K562 (cell line): ENCODE measurements around the gene NMT1. TPM values are rescaled to one million over a fixed set of nuclear protein-coding genes. Genes with fewer than 3 reads are reported as not detected.

ENCODE experiments used
- DPF2 ChIP-seq: fragments of 450-650 bp; IDR thresholded peaks from 2 replicates; pipeline ENCODE4 v1.6.1; 2016
- FIP1L1 ChIP-seq: fragments of 200-400 bp; formaldehyde crosslinking; IDR thresholded peaks from 2 replicates; pipeline ENCODE4 v1.6.1; 2018; ENCODE audit warnings: mild to moderate bottlenecking, low read depth, low read length; ENCODE audit not compliant: poor library complexity, severe bottlenecking
- FOS ChIP-seq: IDR thresholded peaks from 3 replicates; pipeline ENCODE4 v1.6.1; 2011; ENCODE audit not compliant: insufficient read length; ENCODE audit errors: extremely low read depth
- FOSL1 ChIP-seq: fragments of 200-800 bp; sonication (Bioruptor generic); conservative IDR thresholded peaks from 2 replicates; pipeline ENCODE4 v1.6.1; 2016; ENCODE audit warnings: missing genetic modification characterization, missing compliant biosample characterization
- KDM4B ChIP-seq, 2 experiments: fragments of 450-650 bp in 1 of 2; sonication (generic) in 1 of 2; IDR thresholded peaks; 2 replicates each; pipeline ENCODE4 v1.6.1; 2016 to 2017; ENCODE audit warnings: borderline replicate concordance in 2 of 2, antibody characterized with exemption in 1 of 2, low read depth in 1 of 2, mild to moderate bottlenecking in 1 of 2
- KLF16 ChIP-seq: IDR thresholded peaks from 2 replicates; pipeline ENCODE4 v1.6.1; 2016; ENCODE audit warnings: antibody characterized with exemption
- L3MBTL2 ChIP-seq: fragments of 450-650 bp; IDR thresholded peaks from 2 replicates; pipeline ENCODE4 v1.6.1; 2016; ENCODE audit warnings: mild to moderate bottlenecking, moderate library complexity
- NFYB ChIP-seq: IDR thresholded peaks from 2 replicates; pipeline ENCODE4 v1.6.1; 2011; ENCODE audit warnings: mild to moderate bottlenecking, moderate library complexity; ENCODE audit not compliant: insufficient read length; ENCODE audit errors: extremely low read depth
- SPI1 ChIP-seq: IDR thresholded peaks from 2 replicates; pipeline ENCODE4 v1.6.1; 2011; ENCODE audit warnings: low read depth, low read length, control low read depth, borderline replicate concordance
- SRSF3 ChIP-seq: fragments of 200-400 bp; formaldehyde crosslinking; IDR thresholded peaks from 2 replicates; pipeline ENCODE4 v1.6.1; 2016; ENCODE audit warnings: mild to moderate bottlenecking, low read length, moderate library complexity; ENCODE audit not compliant: insufficient read depth
- TBP ChIP-seq: optimal IDR thresholded peaks from 2 replicates; pipeline ENCODE3; 2011; ENCODE audit warnings: low read depth, low read length, improper control_type of control experiment
- TCF7L2 ChIP-seq: fragments of 150-350 bp; IDR thresholded peaks from 2 replicates; pipeline ENCODE4 v1.6.1; 2016; ENCODE audit warnings: low read depth, mild to moderate bottlenecking, low read length, moderate library complexity
- TEAD4 ChIP-seq, 2 experiments: sonication (generic) in 1 of 2; formaldehyde crosslinking in 1 of 2; IDR thresholded peaks; 2 replicates each; pipeline versions ENCODE4 v1.6.1 to v1.8.0; 2012 to 2022; ENCODE audit warnings: borderline replicate concordance in 1 of 2, inconsistent platforms in 1 of 2, low read length in 1 of 2, mild to moderate bottlenecking in 1 of 2, missing genetic modification reagents in 1 of 2
- TGIF2 ChIP-seq: sonication (generic); formaldehyde crosslinking; IDR thresholded peaks from 2 replicates; pipeline ENCODE4 v1.8.1; 2022; ENCODE audit warnings: mild to moderate bottlenecking, missing genetic modification reagents, moderate library complexity
- TRIM28 ChIP-seq: fragments of 450-650 bp; IDR thresholded peaks from 2 replicates; pipeline ENCODE4 v1.6.1; 2017
- ZKSCAN3 ChIP-seq: fragments of 250-450 bp; sonication (Bioruptor Pico); IDR thresholded peaks from 2 replicates; pipeline ENCODE4 v1.4.0; 2020
- ZNF232 ChIP-seq: sonication (generic); formaldehyde crosslinking; IDR thresholded peaks from 2 replicates; pipeline ENCODE4 v1.8.0; 2022; ENCODE audit warnings: mild to moderate bottlenecking, missing genetic modification reagents
- ZNF253 ChIP-seq: fragments of 250-450 bp; sonication (Bioruptor Pico); conservative IDR thresholded peaks from 2 replicates; pipeline ENCODE4 v1.6.1; 2021; ENCODE audit warnings: mild to moderate bottlenecking
- ZNF507 ChIP-seq: conservative IDR thresholded peaks from 2 replicates; pipeline ENCODE4 v1.6.1; 2017; ENCODE audit warnings: missing genetic modification characterization, missing compliant biosample characterization
- ZNF586 ChIP-seq: fragments of 450-650 bp; formaldehyde crosslinking; conservative IDR thresholded peaks from 2 replicates; pipeline ENCODE4 v1.4.0; 2020; ENCODE audit warnings: mild to moderate bottlenecking, moderate library complexity
- ZSCAN32 ChIP-seq: fragments of 450-650 bp; formaldehyde crosslinking; IDR thresholded peaks from 2 replicates; pipeline ENCODE4 v1.4.0; 2020; ENCODE audit warnings: mild to moderate bottlenecking, moderate library complexity
- polyA plus RNA-seq, 8 experiments: library from polyadenylated mRNA; depleted of rRNA in 4 of 8; stranded (reverse) in 5 of 8; unstranded in 3 of 8; fragments of >200 nt; fragmentation: Nextera tagmentation in 2 of 8; fragmentation: Illumina TruSeq in 1 of 8; extraction: Ambion mirVana in 2 of 8; extraction: Trizol in 1 of 8; gene quantifications; 2 replicates each; pipeline versions ENCODE4 v1.2.1 to v1.2.3, GENCODE V29; 2011 to 2014; ENCODE audit warnings: inconsistent platforms in 1 of 8, missing spikeins in 1 of 8
- total RNA-seq, 7 experiments: library from RNA; depleted of rRNA in 6 of 7; stranded (reverse); fragments of >200 nt in 6 of 7; fragmentation: Illumina TruSeq in 2 of 7; extraction: Trizol in 2 of 7; gene quantifications; 2 replicates each; pipeline versions ENCODE4 v1.2.1 to v1.2.3, GENCODE V29; 2011 to 2021; ENCODE audit warnings: low replicate concordance in 1 of 7
- TF ChIP-seq, protein P1 (sequence below): sonication (generic); formaldehyde crosslinking; IDR thresholded peaks from 2 replicates; pipeline ENCODE4 v1.5.0; 2020; ENCODE audit warnings: missing genetic modification reagents
- TF ChIP-seq, protein P2 (sequence below): sonication (generic); formaldehyde crosslinking; IDR thresholded peaks from 2 replicates; pipeline ENCODE4 v1.8.0; 2023; ENCODE audit warnings: mild to moderate bottlenecking, missing genetic modification reagents
- TF ChIP-seq, protein P3 (sequence below): fragments of 450-650 bp; conservative IDR thresholded peaks from 2 replicates; pipeline ENCODE4 v1.6.1; 2016; ENCODE audit warnings: missing genetic modification characterization, low read depth, mild to moderate bottlenecking, missing compliant biosample characterization, moderate library complexity

NMT1 gene
- total and polyA plus RNA-seq, 9 of the 15 experiments (the other 6 are each of a cell fraction or from before 2014, with no cell fraction given): 86.7 to 569 (median 213) TPM

DNA sequence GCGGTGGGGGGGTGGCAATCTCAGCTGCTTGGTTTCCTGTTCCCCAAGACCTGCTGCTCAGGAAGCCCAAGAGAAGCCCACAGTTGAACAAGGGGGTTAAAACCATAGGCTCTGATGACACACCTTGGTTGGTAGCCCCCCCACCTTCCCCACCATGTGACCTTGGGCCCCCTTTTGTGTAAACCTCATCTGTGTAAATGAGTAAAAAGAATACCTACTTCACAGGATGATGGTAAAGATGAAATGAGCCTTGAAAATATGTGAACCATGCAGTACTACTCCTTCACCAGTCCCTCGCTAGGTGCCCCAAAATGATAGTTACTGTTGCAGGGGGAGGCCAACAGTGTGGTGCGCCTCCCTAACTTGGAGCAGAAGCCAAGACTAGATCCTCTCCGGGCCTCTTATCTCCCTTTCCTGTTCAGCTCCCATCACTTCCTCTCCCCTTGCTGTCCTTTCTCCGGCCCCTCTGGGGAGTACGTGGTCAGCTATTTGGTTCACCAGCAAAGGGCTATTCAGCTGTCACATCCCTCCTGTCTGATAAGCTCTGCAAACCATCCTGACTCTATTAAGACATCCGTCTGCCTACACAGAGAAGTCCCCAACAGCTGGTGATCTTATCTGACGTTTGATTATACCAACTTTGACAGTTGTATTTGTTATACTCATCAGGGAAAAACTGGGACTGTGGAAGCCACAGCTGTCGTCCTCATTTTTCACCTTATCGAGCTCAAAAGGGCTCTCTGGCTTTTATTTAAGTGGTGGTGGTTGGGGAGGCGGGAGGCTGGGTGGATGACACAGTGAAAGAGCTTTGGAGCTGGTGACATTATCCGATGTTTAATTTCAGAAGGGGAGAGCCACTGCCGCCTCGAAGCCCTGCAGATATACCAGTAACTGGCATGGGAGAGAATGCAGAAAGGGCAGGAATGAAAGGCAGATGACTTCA, 29.6 kb upstream of the NMT1 start (continued):
- TF ChIP-seq TBP: no peak
- no peak for TF ChIP-seq ZNF507 (tag)
- no peak for TF ChIP-seq ZNF253 (CRISPR knock-in tag)
- no peak for TF ChIP-seq TGIF2
- TF ChIP-seq ZKSCAN3 (CRISPR knock-in tag): no peak
- peak; percentile 72; the same call in 1 of the 2 replicates for TF ChIP-seq DPF2
- no peak for TF ChIP-seq FIP1L1
- TF ChIP-seq FOSL1: peak; percentile 35; the same call in 1 of the 2 replicates
- TF ChIP-seq, protein P1, sequence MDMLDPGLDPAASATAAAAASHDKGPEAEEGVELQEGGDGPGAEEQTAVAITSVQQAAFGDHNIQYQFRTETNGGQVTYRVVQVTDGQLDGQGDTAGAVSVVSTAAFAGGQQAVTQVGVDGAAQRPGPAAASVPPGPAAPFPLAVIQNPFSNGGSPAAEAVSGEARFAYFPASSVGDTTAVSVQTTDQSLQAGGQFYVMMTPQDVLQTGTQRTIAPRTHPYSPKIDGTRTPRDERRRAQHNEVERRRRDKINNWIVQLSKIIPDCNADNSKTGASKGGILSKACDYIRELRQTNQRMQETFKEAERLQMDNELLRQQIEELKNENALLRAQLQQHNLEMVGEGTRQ (CRISPR knock-in tag): no peak
- no peak for TF ChIP-seq TCF7L2
- peak; percentile 78 for TF ChIP-seq TEAD4 (IDR thresholded peaks at IDR 0.05; ENCODE audit: low read length)
- TF ChIP-seq TEAD4 (CRISPR knock-in tag; IDR thresholded peaks at IDR 0.05; ENCODE audit: borderline replicate concordance): no peak
- TF ChIP-seq ZSCAN32 (CRISPR knock-in tag): no peak
- TF ChIP-seq NFYB: no peak
- no peak for TF ChIP-seq ZNF586
- no peak for TF ChIP-seq SRSF3
- no peak for TF ChIP-seq TRIM28
- TF ChIP-seq ZNF232 (CRISPR knock-in tag): no peak
- TF ChIP-seq, protein P2, sequence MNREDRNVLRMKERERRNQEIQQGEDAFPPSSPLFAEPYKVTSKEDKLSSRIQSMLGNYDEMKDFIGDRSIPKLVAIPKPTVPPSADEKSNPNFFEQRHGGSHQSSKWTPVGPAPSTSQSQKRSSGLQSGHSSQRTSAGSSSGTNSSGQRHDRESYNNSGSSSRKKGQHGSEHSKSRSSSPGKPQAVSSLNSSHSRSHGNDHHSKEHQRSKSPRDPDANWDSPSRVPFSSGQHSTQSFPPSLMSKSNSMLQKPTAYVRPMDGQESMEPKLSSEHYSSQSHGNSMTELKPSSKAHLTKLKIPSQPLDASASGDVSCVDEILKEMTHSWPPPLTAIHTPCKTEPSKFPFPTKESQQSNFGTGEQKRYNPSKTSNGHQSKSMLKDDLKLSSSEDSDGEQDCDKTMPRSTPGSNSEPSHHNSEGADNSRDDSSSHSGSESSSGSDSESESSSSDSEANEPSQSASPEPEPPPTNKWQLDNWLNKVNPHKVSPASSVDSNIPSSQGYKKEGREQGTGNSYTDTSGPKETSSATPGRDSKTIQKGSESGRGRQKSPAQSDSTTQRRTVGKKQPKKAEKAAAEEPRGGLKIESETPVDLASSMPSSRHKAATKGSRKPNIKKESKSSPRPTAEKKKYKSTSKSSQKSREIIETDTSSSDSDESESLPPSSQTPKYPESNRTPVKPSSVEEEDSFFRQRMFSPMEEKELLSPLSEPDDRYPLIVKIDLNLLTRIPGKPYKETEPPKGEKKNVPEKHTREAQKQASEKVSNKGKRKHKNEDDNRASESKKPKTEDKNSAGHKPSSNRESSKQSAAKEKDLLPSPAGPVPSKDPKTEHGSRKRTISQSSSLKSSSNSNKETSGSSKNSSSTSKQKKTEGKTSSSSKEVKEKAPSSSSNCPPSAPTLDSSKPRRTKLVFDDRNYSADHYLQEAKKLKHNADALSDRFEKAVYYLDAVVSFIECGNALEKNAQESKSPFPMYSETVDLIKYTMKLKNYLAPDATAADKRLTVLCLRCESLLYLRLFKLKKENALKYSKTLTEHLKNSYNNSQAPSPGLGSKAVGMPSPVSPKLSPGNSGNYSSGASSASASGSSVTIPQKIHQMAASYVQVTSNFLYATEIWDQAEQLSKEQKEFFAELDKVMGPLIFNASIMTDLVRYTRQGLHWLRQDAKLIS (CRISPR knock-in tag): no peak
- no peak for TF ChIP-seq KDM4B (IDR thresholded peaks at IDR 0.05; ENCODE audit: borderline replicate concordance in 2 of 2, low read depth in 1 of 2)
- TF ChIP-seq, protein P3, sequence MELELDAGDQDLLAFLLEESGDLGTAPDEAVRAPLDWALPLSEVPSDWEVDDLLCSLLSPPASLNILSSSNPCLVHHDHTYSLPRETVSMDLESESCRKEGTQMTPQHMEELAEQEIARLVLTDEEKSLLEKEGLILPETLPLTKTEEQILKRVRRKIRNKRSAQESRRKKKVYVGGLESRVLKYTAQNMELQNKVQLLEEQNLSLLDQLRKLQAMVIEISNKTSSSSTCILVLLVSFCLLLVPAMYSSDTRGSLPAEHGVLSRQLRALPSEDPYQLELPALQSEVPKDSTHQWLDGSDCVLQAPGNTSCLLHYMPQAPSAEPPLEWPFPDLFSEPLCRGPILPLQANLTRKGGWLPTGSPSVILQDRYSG: no peak
- TF ChIP-seq L3MBTL2: 0 out of 2 replicates have a peak, but pooled peaks have one; percentile 24
- TF ChIP-seq FOS: no peak
- peak; percentile 93 for TF ChIP-seq SPI1
- TF ChIP-seq KLF16: peak; percentile 82
